Glutamatergic neuron (in vitro differentiated cells): ENCODE data around the gene RNF4. TPM values are rescaled to one million over a fixed set of nuclear protein-coding genes. Genes with fewer than 3 reads are reported as not detected.

Experiments
- DNase-seq: peaks from one replicate; pipeline ENCODE4 v3.0.0; 2022
- H3K27ac Mint-ChIP-seq: one replicate; pipeline ENCODE4 v1.8.0; 2020; ENCODE audit warnings: mild to moderate bottlenecking, mixed read lengths, inconsistent platforms; ENCODE audit not compliant: unreplicated experiment
- H3K27me3 Mint-ChIP-seq: one replicate; pipeline ENCODE4 v1.8.0; 2020; ENCODE audit warnings: mild to moderate bottlenecking, moderate library complexity, mixed read lengths, inconsistent platforms; ENCODE audit not compliant: unreplicated experiment
- H3K36me3 Mint-ChIP-seq: one replicate; pipeline ENCODE4 v1.8.0; 2020; ENCODE audit warnings: mild to moderate bottlenecking, mixed read lengths, inconsistent platforms; ENCODE audit not compliant: unreplicated experiment
- H3K4me1 Mint-ChIP-seq: one replicate; pipeline ENCODE4 v1.8.0; 2020; ENCODE audit warnings: mild to moderate bottlenecking, low read depth, mixed read lengths, inconsistent platforms; ENCODE audit not compliant: unreplicated experiment
- H3K4me3 Mint-ChIP-seq: one replicate; pipeline ENCODE4 v1.8.0; 2020; ENCODE audit warnings: mild to moderate bottlenecking, mixed read lengths, inconsistent platforms; ENCODE audit not compliant: unreplicated experiment
- H3K9me3 Mint-ChIP-seq: one replicate; pipeline ENCODE4 v1.8.0; 2020; ENCODE audit warnings: mild to moderate bottlenecking, moderate library complexity, mixed read lengths, inconsistent platforms; ENCODE audit not compliant: unreplicated experiment
- CTCF ChIP-seq: fragments of 200-600 bp; sonication (generic); IDR thresholded peaks from one replicate; pipeline ENCODE4 v1.5.0; 2021; ENCODE audit not compliant: partially characterized antibody, unreplicated experiment
- total RNA-seq: library from RNA; stranded (reverse); fragmentation: NEBNext Ultra II Directional; extraction: Animal tissue kit (Norgen Biotek cat#: 25700); gene quantifications from one replicate; pipeline ENCODE4 v1.2.1, GENCODE V29; 2021; ENCODE audit not compliant: unreplicated experiment

RNF4 gene
- total RNA-seq, 1 donor from 2014 or later: 73.6 TPM

GRCh38 chr4:2497324-2497723, 28.4 kb downstream of the RNF4 start:
- no peaks in the 10 kb centered on the region for H3K36me3 Mint-ChIP-seq
- no peak overlapping the region for H3K27ac Mint-ChIP-seq
- no peaks in the 10 kb centered on the region for H3K27me3 Mint-ChIP-seq
- DNase-seq: no peak
- H3K9me3 Mint-ChIP-seq: no peaks in the 10 kb centered on the region
- H3K4me3 Mint-ChIP-seq: no peak overlapping the region
- no peak for TF ChIP-seq CTCF
- peaks cover 4% of the 10 kb centered on the region for H3K4me1 Mint-ChIP-seq

DNA sequence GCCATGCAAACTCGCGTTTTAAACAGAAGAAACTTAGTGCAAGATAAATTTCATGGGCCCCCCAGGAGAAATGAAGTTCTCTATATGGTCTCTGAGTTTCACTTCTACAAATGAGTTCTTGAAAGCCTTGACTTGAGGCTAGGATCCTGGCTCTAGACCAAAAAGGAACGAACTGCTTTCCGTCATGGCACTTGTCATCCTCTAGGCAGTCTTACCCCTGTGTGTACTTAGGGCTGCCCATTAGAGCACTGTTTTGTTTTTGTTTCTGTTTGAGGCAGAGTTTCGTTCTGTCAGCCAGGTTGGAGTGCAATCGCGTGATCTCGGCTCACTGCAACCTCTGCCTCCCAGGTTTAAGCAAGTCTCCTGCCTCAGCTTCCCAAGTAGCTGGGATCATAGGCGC, 29.0 kb downstream of the RNF4 start:
- Mint-ChIP-seq H3K36me3 (no peaks in the 10 kb centered on the region), H3K9me3 (no peaks in the 10 kb centered on the region), H3K4me1 (peaks cover 4% of the 10 kb centered on the region), H3K4me3 (no peak overlapping the region), H3K27ac (no peak overlapping the region), H3K27me3 (no peaks in the 10 kb centered on the region)
- DNase-seq: no peak
- no peak for TF ChIP-seq CTCF

DNA sequence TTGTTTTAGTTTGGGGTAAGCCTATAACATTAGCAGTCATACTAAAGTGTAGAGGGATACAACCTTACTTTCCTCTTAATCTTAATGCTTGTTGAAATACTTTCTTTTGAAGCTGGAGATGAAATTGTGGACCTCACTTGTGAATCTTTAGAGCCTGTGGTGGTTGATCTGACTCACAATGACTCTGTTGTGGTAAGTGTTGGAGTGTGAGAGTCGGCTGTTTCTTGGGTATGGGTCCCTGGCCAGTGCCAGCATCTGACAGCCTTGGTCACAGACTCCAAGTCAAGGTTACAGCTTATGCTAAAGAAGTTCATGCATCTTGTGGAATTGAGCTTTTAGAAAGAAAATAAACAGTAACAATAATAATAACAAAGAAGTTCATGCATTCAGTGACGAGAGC, 31.6 kb downstream of the RNF4 start:
- H3K27me3 Mint-ChIP-seq: no peaks in the 10 kb centered on the region
- H3K27ac Mint-ChIP-seq: no peak overlapping the region

DNA sequence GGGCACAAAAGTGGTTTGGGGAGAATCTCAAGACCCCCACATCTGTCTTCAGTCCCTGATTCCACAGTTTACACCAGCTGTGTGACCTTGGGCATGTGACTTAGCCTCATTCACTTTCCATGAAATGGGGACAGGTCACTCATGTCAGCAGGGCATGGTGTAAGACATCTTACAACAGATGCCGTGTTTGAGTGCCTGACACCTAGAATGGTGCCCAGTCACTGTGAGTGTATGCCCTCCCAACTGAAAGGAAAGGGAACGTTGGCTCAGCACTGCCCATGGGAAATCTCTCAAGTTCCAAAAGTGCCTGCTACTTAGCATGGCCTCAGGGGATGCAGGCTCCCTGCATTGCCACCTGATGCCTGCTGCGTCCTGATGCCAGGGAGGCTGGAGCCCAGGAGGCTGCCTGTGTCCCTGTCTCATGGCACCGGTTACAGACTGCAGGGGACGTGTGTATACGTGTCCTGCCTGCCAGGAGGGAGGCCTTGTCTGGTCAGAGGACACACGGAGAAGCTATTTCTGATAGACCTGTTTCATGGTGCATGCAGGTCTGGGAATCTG, 32.2 kb downstream of the RNF4 start:
- Mint-ChIP-seq H3K4me1 (no peaks in the 10 kb centered on the region), H3K27ac (no peak overlapping the region), H3K36me3 (no peaks in the 10 kb centered on the region), H3K9me3 (no peaks in the 10 kb centered on the region), H3K27me3 (peaks cover 1% of the 10 kb centered on the region), H3K4me3 (no peak overlapping the region)
- TF ChIP-seq CTCF: no peak
- no peak for DNase-seq

More for the DNA sequence above, 31.6 kb downstream of the RNF4 start:
- no peak for DNase-seq
- no peaks in the 10 kb centered on the region for H3K4me1 Mint-ChIP-seq
- no peaks in the 10 kb centered on the region for H3K9me3 Mint-ChIP-seq
- no peaks in the 10 kb centered on the region for H3K36me3 Mint-ChIP-seq
- no peak overlapping the region for H3K4me3 Mint-ChIP-seq
- no peak for TF ChIP-seq CTCF

DNA sequence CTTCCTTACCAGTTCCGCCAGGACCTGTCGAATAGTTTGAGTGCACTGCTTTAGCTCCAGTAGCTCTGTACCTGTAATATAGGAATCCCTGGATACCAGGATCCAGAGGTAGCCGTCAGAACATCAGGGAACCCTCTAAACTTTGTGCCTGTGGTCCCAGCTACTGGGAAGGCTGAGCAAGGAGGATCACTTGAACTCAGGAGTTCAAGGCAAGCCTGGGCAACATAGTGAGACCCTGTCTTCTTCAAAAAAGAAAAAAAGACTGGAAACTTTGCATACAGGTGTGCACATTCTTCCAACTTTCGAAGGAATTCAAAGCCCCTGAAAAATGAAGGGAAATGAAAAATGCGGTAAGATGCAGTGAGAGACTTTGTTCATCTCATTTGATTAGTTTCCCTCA, 34.9 kb downstream of the RNF4 start:
- Mint-ChIP-seq H3K9me3 (peaks cover 2% of the 10 kb centered on the region), H3K36me3 (peaks cover 4% of the 10 kb centered on the region), H3K4me3 (no peak overlapping the region), H3K27me3 (peaks cover 1% of the 10 kb centered on the region), H3K4me1 (peaks cover 4% of the 10 kb centered on the region), H3K27ac (no peak overlapping the region)
- TF ChIP-seq CTCF: no peak
- no peak for DNase-seq
